ENCODE measurements around the gene AURKAIP1. TPM values are rescaled to one million over a fixed set of nuclear protein-coding genes. Genes with fewer than 3 reads are reported as not detected.

AURKAIP1 gene
- total and polyA plus RNA-seq, 2 of the 13 experiments (the other 11 are each of a cell fraction or from before 2014, with no cell fraction given) = 69.5 to 175 TPM

- TF ChIP-seq ZBTB26 (CRISPR knock-in tag; IDR thresholded peaks at IDR 0.05; ENCODE audit: borderline replicate concordance) (peak; percentile 80), ZNF331 (CRISPR knock-in tag; IDR thresholded peaks at IDR 0.05) (peak; percentile 98), ZSCAN12 (CRISPR knock-in tag; IDR thresholded peaks at IDR 0.05) (peak; percentile 19; the same call in 1 of the 2 replicates), LBX2 (CRISPR knock-in tag; IDR thresholded peaks at IDR 0.05; ENCODE audit: borderline replicate concordance) (no peak), HIVEP1 (CRISPR knock-in tag; IDR thresholded peaks at IDR 0.05) (no peak), NFE2L1 (CRISPR knock-in tag; IDR thresholded peaks at IDR 0.05; ENCODE audit: borderline replicate concordance) (no peak; the same call in 1 of the 2 replicates), AHR (CRISPR knock-in tag; IDR thresholded peaks at IDR 0.05) (peak; percentile 94), ZNF431 (CRISPR knock-in tag; IDR thresholded peaks at IDR 0.05; ENCODE audit: borderline replicate concordance, low read depth) (peak; percentile 67; the same call in 1 of the 2 replicates), STAG1 (CRISPR knock-in tag; IDR thresholded peaks at IDR 0.05) (peak; percentile 16; the same call in 1 of the 2 replicates), AGO2 (optimal IDR thresholded peaks at IDR 0.05; ENCODE audit: low read depth, low read length) (peak; percentile 18), CENPBD1 (CRISPR knock-in tag; IDR thresholded peaks at IDR 0.05; ENCODE audit: borderline replicate concordance, low read depth) (no peak), ZC3H13 (CRISPR knock-in tag; IDR thresholded peaks at IDR 0.05) (peak; percentile 91; the same call in 1 of the 2 replicates), NR2F6 (IDR thresholded peaks at IDR 0.05) (no peak), NR2F6 (CRISPR knock-in tag; IDR thresholded peaks at IDR 0.05) (peak; percentile 76), DNMT1 (CRISPR knock-in tag; IDR thresholded peaks at IDR 0.05) (peak; percentile 98; the same call in 1 of the 2 replicates), ZSCAN25 (CRISPR knock-in tag; IDR thresholded peaks at IDR 0.05) (peak; percentile 90), ZNF766 (CRISPR knock-in tag; IDR thresholded peaks at IDR 0.05; ENCODE audit: borderline replicate concordance) (peak; percentile 36; the same call in 1 of the 2 replicates), NFAT5 (CRISPR knock-in tag; IDR thresholded peaks at IDR 0.05) (no peak), ZFP91 (CRISPR knock-in tag; IDR thresholded peaks at IDR 0.05; ENCODE audit: borderline replicate concordance) (peak; percentile 98), ZNF556 (CRISPR knock-in tag; IDR thresholded peaks at IDR 0.05; ENCODE audit: borderline replicate concordance) (peak; percentile 100), ZNF552 (CRISPR knock-in tag; IDR thresholded peaks at IDR 0.05; ENCODE audit: borderline replicate concordance) (peak; percentile 91)
These were observed at the start of gene AURKAIP1 (continued) for GRCh38 chr1:1374929-1375662.
